Stimulated activated CD8-positive, alpha-beta memory T cell treated with anti-CD3 and anti-CD28 coated beads, Interleukin-7, amount 100 ng/mL, for 1 hour (primary cell): Measurements from ENCODE around the gene GDF15.
"Not testable (repeated sequence)": the region's sequence is repeated elsewhere in the genome, so short reads cannot be mapped to it uniquely, and the experiment has no call there.

Source experiments
- DNase-seq, 2 donors: peaks; one replicate each; pipeline ENCODE4 v3.0.0-alpha.2; 2020; ENCODE audit warnings: low read depth in 2 of 2

The GDF15 gene

GRCh38 chr19:18385675-18386542 is at the start of gene GDF15:
Gene GDF15 (plus strand): TSS chr19:18386158. CDS start chr19:18386190, 32 bp downstream.
- no peak for DNase-seq

- no peak for DNase-seq
These were observed 47.4 kb upstream of the GDF15 start for GRCh38 chr19:18338541-18338940.

GRCh38 chr19:18339723-18340122 is 46.2 kb upstream of the GDF15 start:
- DNase-seq = no peak

- DNase-seq = peak; percentile 32 to 42
These were observed 45.6 kb upstream of the GDF15 start, which contains the start of gene PGPEP1 for GRCh38 chr19:18340190-18340989. Gene PGPEP1 (plus strand): TSS chr19:18340598. CDS start chr19:18340682, 84 bp downstream.

GRCh38 chr19:18340990-18341868 is 44.7 kb upstream of the GDF15 start:
- DNase-seq = peak; percentile 32 to 35

DNA sequence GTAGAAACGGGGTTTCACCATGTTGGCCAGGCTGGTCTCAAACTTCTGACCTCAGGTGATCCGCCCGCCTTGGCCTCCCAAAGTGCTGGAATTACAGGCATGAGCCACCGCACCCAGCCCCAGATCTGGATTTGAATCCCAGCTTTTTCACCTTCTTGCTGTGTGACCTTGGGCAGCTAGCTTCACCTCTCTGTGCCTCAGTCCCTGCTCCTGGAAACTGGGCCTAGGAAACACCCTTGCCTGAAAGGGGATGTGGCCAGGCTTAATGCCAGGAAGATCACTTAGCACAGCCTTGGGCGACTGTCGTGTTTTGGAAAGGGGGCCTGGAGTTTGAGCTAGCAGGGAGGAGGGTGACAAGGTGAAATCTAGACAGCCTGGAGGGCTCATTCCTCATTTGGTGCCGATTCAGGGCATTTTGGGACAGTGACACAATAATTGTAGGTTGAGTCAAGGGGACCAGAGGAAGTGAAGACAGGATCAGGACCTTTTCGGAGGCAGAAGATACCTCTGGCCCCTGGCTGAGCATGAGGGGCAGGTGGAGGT is 43.8 kb upstream of the GDF15 start:
- DNase-seq = no peak

DNA sequence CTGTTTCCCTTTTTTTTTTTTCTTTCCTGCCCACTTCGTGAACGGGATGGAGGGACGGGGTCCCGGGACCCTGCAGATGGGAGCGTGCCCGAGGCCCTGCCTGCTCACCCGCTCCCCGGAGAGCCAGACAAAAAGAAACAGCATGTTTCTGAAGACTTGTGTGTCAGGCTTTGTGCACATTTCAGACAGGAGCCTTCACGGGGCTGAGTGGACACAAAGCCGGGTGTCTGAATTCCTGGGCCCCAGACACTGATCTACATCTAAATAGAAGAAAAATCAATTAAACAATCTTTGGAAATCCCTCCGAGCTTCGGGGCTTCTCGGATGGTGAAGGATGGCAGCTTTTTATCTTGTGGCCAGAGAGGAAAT is 41.4 kb upstream of the GDF15 start:
- no peak for DNase-seq

GRCh38 chr19:18345296-18345695 is 40.7 kb upstream of the GDF15 start:
- DNase-seq = no peak

GRCh38 chr19:18346091-18346490 is 39.9 kb upstream of the GDF15 start:
- DNase-seq = no peak

DNA sequence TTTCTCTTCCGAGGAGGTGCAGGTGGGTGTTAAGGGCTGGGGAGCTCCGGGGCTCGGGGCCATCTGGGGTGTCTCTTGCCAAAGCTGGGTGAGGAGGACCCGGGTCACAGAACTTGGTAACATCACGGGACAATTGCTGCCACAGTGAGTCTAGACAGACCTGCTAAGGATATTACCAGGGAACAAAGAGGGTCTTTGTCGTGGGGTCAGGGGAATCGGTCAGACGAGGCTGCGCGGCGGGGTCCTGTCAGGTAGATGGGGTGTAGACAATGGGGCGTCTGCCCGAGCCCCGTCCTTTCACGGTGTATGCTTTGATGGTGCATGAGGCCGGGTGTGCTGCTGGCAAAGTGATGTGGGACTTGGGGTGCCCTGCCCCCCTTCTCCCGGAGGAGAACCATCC is 37.8 kb upstream of the GDF15 start:
- DNase-seq = no peak

DNA sequence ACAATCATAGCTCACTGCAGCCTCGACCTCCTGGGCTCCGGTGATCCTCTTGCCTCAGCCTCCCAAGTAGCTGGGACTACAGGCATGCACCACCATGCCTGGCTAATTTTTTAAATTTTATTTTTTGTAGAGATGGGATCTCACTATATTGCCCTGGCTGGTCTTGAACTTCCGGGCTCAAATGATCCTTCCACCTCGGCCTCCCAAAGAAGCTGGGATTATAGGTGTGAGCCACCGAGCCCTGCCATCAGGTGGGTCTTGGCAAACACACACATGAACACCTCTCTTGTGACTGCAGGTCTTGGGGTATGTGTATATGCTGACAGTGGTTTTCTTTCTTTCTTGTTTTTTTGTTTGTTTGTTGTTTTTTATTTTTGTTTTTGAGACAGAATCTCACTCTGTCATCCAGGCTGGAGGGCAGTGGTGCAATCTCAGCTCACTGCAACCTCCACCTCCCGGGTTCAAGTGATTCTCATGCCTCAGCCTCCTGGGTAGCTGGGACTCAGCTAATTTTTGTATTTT is 37.1 kb upstream of the GDF15 start:
- DNase-seq = not testable (repeated sequence)

DNA sequence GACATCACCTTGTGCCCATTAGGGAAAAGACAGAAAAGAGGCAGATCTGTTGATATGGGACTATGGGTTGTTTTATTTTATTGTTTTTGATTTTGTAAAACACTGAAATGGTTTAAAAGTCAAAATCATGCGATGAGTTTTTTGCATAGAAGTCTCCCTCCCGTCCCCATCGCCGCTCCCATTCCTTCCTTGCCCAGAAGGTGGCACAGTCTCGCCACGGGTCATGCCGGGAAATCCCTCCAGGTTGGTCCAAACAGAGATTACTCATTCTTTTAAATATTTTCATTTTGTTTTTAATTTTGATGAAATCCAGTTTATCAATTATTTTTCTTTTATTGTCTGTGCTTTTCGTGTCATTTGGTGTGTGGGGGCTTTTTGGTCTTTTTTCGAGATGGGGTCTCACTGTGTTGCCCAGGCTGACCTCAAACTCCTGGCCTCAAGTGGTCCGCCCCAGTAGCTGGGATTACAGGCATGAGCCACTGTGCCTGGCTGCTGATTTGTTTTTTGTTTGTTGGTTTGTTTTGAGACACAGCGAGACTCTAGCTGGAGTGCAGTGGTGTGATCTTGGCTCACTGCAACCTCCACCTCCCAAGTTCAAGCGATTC is 36.3 kb upstream of the GDF15 start:
- DNase-seq = no peak

GRCh38 chr19:18350490-18350889 is 35.5 kb upstream of the GDF15 start:
- no peak for DNase-seq

DNA sequence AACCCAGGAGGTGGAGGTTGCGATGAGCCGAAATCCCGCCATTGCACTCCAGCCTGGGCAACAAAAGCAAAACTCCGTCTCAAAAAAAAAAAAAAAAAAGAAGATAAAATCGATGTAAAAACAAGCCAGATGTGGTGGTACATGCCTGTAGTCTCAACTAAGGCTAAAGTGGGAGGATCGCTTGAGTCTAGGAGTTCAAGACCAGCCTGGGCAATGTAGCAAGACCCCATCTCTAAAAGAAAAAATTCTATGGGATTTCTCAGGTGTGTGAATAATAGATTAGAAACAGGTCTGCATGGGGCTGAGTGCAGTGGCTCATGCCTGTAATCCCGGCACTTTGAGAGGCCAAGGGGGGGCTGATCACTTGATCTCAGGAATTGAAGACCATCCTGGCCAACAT is 34.4 kb upstream of the GDF15 start:
- no peak for DNase-seq

DNA sequence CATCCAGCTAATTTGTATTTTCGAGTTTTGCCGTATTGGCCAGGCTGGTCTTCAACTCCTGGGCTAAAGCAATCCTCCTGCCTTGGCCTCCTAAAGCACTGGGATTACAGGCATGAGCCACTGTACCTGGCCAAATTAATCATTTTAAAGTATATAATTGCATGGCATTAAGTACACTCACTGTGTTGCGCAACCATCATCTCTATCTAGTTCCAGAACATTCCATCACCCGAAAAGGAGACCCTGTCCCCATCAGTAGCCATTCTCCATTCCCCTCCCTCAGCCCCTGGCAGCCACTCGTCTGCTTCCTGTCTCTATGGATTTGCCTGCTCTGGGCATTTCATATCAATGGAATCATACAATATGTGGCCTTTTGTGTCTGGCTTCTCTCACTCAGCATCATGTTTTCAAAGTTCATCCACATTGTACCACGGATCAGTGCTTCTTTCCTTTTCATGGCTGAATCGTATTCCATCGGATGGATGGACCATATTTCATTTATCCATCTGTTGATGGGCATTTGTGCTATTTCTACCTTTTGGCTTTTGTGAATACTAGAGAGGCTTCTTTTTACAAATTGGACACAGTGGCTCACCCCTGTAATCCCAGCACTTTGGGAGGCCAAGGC is 32.5 kb upstream of the GDF15 start:
- DNase-seq = no peak

GRCh38 chr19:18354743-18355142 is 31.2 kb upstream of the GDF15 start:
- DNase-seq = not testable (repeated sequence)

DNA sequence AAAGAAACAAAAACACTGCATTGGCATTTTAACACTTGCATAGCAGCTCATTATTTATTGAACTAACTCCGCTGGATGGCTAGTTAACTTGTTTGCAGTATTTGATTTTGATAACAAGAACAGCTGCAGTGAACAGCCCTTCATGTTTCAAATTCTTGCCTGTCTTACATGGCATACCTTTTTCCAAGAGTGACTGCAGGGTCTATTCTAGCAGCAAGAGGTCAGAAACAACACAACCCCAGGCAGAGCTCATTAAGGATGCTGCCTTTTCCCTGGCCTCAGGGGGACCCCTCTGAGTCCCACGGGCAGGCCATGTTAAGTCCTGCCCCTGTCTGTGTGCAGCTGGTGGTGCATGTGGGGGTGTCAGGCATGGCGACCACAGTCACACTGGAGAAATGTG is 28.9 kb upstream of the GDF15 start:
- no peak for DNase-seq

DNA sequence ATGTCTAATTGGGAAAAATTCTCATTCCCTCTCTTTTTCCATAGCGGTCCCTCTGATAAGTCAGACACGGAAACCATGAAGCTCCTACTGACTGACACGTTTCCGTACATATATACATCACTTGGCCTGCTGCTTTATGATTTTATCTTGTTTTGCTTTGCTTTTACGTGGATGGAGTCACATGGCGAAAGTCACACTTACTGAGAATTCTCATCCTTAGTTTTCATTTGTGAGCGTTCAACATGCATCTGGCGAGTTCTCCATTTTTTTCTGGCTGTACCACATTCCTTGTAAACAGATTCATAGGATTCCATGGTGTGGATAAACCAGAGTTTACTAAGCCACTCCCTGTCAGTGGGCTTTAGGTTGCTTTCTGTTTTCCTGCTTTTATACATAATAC is 24.3 kb upstream of the GDF15 start:
- no peak for DNase-seq

GRCh38 chr19:18362934-18363542 is 22.9 kb upstream of the GDF15 start:
- no peak for DNase-seq

GRCh38 chr19:18363787-18364186 is 22.2 kb upstream of the GDF15 start:
- DNase-seq = no peak
